22Rv1 (cell line): Measurements from ENCODE around the gene WNK2.
"Not testable (repeated sequence)": the region's sequence is repeated elsewhere in the genome, so short reads cannot be mapped to it uniquely, and the experiment has no call there.

Source experiments
- H3K27ac ChIP-seq: fragments of 450-650 bp; 2 replicates; pipeline ENCODE4 v1.5.1; 2017
- ZFX ChIP-seq: fragments of 450-650 bp; IDR thresholded peaks from 2 replicates; pipeline ENCODE4 v1.6.1; 2017; ENCODE audit warnings: antibody characterized with exemption, borderline replicate concordance
- TF ChIP-seq, protein P1 (sequence below): fragments of 450-650 bp; IDR thresholded peaks from 2 replicates; pipeline ENCODE4 v1.5.1; 2017; ENCODE audit warnings: mild to moderate bottlenecking

The WNK2 gene

DNA sequence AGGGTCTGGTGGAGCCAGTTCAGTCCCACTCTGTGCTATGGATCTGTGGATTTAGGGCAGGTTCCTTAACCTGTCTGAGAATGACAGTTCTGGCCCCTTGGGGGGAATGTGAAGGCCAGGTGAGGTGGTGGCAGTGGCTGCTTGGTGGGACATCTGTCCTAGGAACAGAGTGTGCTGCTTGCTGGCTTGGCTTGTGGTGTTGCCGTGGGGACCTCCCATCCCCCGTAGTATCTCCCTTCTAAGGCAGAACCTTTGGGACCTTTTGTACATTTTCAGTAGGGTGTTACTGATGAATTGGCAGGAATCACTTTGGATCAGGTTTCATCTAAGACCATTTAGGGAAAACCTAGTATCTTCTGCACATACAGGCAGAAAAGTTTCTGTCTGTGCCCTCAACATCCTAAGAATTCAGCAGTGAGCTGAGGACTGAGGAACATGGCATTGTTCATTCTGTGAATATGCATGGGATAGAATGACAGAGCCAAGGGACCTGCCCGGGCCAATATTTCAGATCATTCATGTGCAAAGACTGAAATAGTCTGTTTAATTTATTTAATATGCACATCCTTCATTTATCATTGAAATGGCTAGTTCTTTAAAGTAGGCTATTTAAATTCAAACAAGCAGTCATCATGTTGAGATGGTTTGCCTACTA is 64.6 kb downstream of the WNK2 start:
- TF ChIP-seq ZFX: no peak
- TF ChIP-seq, protein P1, sequence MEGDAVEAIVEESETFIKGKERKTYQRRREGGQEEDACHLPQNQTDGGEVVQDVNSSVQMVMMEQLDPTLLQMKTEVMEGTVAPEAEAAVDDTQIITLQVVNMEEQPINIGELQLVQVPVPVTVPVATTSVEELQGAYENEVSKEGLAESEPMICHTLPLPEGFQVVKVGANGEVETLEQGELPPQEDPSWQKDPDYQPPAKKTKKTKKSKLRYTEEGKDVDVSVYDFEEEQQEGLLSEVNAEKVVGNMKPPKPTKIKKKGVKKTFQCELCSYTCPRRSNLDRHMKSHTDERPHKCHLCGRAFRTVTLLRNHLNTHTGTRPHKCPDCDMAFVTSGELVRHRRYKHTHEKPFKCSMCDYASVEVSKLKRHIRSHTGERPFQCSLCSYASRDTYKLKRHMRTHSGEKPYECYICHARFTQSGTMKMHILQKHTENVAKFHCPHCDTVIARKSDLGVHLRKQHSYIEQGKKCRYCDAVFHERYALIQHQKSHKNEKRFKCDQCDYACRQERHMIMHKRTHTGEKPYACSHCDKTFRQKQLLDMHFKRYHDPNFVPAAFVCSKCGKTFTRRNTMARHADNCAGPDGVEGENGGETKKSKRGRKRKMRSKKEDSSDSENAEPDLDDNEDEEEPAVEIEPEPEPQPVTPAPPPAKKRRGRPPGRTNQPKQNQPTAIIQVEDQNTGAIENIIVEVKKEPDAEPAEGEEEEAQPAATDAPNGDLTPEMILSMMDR: no peak
- no peak overlapping the region for H3K27ac ChIP-seq

DNA sequence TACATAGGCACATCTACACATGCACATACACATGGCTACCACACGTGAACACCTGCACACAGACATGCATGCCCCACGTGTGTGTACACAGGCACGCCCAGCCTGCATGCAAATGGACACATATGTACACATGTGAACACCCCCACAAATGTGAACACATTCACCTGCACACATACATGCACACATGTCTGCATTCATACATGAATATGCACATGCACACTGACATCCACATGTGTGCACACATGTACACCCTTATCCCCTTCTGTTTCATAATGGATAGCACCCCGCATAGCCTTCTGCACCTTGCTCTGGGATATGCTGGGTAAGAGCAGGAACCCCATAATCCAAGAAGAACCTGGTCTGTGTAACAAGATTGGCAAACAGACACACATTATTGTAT is 66.2 kb downstream of the WNK2 start:
- TF ChIP-seq, protein P1: no peak
- no peak for TF ChIP-seq ZFX
- no peak overlapping the region for H3K27ac ChIP-seq

DNA sequence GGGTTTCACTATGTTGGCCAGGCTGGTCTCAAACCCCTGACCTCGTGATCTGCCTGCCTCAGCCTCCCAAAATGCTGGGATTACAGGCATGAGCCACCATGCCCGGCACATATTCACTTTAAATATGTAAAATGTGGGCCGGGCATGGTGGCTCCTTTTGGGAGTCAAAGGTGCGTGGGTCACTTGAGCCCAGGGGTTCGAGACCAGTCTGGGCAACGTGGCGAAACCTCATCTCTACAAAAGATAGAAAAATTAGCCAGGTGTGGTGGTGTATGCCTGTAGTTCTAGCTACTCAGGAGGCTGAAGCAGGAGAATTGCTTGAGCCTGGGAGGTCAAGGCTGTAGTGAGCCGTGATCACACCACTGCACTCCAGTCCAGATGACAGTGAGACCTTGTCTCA is 67.4 kb downstream of the WNK2 start:
- H3K27ac ChIP-seq: not testable (repeated sequence)

DNA sequence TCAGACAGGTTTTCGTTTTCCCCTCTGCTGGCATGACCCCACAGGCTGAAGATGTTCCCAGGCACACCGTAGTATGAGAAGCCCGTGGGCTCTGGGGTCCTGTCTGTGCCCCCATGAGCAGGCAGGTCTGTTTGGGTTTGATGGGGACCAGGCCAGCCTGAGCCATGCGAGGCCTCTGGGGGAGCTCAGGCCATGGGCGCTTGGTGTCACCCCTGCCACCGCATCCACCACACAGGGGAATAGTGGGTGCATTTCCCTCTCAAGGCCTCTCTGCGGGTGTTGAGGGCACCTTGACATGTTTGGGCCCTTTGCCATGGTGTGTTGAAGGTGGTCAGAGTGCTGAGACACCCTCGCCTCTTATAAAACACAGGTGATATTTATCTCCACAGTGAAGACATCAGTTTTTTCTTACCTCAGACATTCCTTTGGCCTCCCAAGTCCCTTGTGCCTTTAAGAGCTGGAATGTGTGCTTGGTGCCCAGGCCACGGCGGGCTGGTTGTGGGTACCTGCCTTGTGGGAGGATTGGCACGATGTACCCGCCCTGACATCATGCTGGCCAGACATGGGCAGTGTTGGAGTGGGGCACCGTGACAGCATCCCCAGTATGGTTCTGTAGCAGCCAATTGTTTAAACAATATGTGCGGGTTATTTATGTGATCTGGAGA is 68.3 kb downstream of the WNK2 start:
- no peak overlapping the region for H3K27ac ChIP-seq
- TF ChIP-seq ZFX: no peak
- TF ChIP-seq, protein P1: no peak

DNA sequence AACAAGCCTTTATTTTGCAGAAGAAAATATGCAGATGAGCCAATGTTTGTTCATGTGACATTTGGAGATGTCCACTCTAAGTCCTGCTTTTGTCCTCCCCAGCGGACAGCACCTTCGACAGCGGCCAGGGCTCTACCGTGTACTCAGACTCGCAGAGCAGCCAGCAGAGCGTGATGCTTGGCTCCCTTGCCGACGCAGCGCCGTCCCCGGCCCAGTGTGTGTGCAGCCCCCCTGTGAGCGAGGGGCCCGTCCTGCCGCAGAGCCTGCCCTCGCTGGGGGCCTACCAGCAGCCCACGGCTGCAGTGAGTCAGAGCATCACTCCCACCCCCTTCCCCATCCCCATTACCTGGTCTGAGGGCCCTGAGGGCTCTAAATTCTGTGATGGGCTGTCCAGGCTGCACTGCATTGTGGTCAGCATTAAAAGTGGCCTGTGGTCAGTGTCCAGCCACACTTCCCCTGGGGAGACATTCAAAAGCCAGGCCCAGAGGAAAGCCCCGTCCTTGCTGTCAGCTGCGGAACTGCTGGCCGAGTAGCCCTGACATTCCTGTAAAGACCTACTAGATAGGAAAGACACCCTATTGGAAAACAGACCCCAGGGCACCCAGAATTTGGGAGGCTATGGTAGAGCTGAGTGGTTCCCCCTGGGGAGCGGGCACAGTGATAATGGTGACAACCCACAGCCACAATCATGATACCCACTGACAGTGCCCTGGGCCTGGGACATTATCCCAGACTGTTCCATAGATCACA is 69.0 kb downstream of the WNK2 start:
- no peak overlapping the region for H3K27ac ChIP-seq
- no peak for TF ChIP-seq ZFX
- TF ChIP-seq, protein P1: no peak

DNA sequence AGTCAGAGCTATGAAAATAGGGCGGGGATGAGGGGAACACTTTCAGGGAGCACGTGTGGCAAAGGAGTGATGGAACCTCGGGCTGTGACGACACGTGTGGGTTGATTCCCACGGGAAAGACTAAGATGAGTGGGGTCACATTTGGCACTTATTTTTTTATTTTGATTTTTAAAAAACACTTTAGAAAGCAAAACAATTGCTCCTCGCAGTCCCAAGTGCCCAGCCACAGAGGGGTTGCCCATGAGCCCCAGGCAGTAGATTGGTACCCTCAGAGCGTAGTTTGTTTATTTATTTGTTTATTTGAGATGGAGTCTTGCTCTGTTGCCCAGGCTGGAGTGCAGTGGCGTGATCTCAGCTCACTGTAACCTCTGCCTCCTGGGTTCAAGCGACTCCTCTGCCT is 69.7 kb downstream of the WNK2 start:
- TF ChIP-seq, protein P1: no peak
- TF ChIP-seq ZFX: no peak
- no peak overlapping the region for H3K27ac ChIP-seq

DNA sequence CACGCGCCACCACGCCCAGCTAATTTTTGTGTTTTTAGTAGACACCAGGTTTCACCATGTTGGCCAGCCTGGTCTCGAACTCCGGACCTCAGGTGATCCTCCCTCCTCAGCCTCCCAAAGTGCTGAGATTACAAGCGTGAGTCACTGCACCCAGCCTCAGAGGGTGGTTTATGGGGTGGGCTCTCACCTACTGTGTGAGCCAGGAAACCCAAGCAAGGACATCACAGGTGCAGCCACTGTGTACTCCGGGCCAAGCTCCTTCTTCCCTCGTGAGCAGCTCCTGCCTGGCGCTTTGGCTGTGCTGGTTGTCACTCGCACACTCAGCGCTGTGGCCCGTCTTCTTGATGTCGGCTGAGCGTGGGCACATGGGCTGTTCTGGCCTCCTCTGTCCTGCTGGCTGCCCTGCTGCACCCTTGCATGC is 70.1 kb downstream of the WNK2 start:
- TF ChIP-seq, protein P1: no peak
- no peak for TF ChIP-seq ZFX
- H3K27ac ChIP-seq: no peak overlapping the region
